GM10847 (cell line): ENCODE results near the gene SEC31B.

Source experiments
- POLR2A ChIP-seq: IDR thresholded peaks from 2 replicates; pipeline ENCODE4 v1.6.1; 2011; ENCODE audit not compliant: insufficient read length; ENCODE audit errors: extremely low read depth

The SEC31B gene

GRCh38 chr10:100483876-100484666 is 35.6 kb downstream of the SEC31B start:
- no peak for TF ChIP-seq POLR2A

DNA sequence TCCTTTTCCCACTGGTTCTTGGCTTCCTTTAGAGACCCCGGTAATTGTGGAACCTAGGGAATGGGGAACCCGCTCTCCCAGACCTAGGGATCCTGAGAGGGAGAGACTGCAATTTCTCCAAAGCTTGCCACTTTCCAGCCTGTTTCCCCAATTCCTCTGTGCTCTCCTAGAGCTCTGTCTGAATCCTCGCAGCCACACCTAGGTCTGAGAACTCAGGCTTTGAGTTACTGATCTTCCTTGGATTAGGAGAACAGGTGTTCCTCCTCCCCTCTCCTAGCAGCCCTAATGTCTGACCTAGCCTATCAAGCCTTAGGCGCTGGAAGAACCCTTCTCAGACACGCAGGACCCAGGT is 36.9 kb downstream of the SEC31B start:
- no peak for TF ChIP-seq POLR2A

- no peak for TF ChIP-seq POLR2A
These were observed 37.4 kb downstream of the SEC31B start for GRCh38 chr10:100482181-100482833.

DNA sequence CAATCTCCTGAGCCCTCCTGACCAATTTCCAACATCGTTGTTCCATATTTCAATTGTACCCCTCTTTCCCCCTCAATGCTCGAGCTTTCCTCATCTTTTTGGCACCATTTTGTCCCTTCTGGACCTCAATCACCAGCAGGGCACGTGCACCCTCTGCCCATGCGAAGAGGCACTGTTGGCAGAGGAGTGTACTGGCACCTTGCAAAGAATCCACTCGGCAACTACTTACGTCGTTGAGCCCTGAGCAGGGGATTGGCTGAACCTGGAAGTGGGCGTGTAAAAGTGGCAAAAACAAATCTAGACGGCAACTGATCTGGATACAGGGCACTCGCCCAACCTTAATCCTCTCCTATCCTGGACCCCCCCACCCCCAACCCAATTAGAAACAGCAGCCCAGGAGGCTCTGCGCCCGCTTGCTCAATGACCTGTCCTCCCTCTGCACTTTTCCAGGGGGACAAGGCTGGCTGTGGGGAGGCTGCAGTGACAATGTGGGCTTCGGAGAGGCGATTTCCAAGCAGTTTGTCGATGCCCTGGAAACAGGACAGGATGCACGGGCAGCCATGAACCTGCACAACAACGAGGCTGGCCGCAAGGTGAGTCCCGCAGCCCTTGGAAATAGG is 38.1 kb downstream of the SEC31B start:
- no peak for TF ChIP-seq POLR2A

GRCh38 chr10:100480002-100480401 is 39.7 kb downstream of the SEC31B start:
- no peak for TF ChIP-seq POLR2A

- TF ChIP-seq POLR2A, result no peak
These were observed 40.6 kb downstream of the SEC31B start for GRCh38 chr10:100479037-100479436.

GRCh38 chr10:100477970-100478369 is 41.7 kb downstream of the SEC31B start:
- no peak for TF ChIP-seq POLR2A

DNA sequence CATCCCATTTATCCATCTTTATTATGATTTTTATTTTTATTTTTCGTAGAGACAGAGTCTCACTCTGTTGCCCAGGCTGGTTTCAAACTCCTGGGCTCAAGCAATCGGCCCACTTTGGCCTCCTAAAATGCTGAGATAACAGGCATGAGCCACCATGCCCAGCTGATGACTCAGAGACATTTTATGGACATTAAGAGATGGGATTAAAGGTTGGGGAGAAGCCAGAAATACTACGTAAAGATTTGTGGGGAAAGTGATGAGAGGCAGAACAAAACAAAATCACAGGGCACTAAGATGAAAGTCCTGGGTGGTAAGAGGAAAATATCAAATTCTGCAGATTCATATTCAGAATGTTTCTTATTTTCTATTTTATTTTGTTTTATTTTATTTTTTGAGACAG is 49.3 kb downstream of the SEC31B start:
- no peak for TF ChIP-seq POLR2A

DNA sequence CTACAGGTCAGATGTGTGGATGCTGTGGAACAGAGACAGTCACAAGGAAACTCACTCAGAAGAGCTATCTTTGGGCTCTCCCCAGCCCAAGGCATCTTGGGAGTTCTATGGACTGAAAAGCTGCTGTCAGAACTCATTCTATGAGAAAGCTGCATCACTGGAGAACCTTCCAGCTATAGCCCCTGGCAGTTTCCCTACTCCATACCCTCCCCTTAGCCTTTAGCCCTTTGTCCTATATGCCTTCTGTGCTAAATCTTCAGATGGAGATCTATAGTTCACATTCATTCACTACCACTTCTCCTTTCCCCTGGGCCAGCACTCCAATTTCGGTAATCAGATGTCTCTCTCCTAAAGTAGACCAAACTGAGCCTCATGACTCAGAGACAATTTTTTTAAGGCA is 49.9 kb downstream of the SEC31B start:
- TF ChIP-seq POLR2A, result no peak

GRCh38 chr10:100468978-100469377 is 50.7 kb downstream of the SEC31B start:
- TF ChIP-seq POLR2A, result no peak

DNA sequence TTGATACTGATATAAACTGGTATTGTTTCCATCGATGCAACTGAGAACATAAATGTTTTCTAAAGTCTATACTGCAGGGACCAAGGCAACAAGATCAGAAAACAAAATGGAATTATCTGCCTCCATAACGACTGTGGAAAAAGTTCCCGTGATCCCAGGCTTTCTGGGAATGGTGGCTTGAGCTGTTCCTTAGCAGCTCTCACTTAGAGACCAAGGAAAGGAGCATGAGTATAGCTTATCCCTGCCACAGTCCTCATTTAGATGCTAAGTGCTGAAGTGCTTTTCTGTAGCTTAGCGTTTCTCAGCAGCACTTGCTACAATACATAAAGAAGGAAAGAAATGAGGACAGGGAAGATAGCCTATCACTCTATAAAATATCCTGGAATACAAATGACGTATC is 51.3 kb downstream of the SEC31B start:
- no peak for TF ChIP-seq POLR2A

GRCh38 chr10:100462709-100463108 is 57.0 kb downstream of the SEC31B start, which contains the start of gene WNT8B:
Gene WNT8B (plus strand): TSS chr10:100463009. CDS start chr10:100463169, 160 bp downstream.
- no peak for TF ChIP-seq POLR2A

- no peak for TF ChIP-seq POLR2A
These were observed 70.7 kb downstream of the SEC31B start for GRCh38 chr10:100448951-100449350.

- TF ChIP-seq POLR2A, result no peak
These were observed 72.0 kb downstream of the SEC31B start for GRCh38 chr10:100447663-100448062.

- no peak for TF ChIP-seq POLR2A
These were observed 73.4 kb downstream of the SEC31B start for GRCh38 chr10:100446130-100446761.

GRCh38 chr10:100442548-100442947 is 77.1 kb downstream of the SEC31B start:
- TF ChIP-seq POLR2A, result no peak
